Sigmoid colon (tissue), 4 donors: ENCODE results near the gene CA9.

Source experiments
- CTCF ChIP-seq, 4 experiments: fragments of 450-650 bp in 3 of 4; fragments of 200-600 bp in 1 of 4; IDR thresholded peaks; one replicate each; pipeline ENCODE4 v1.5.1; 2016 to 2019; ENCODE audit warnings: antibody characterized with exemption in 4 of 4, mild to moderate bottlenecking in 3 of 4, moderate library complexity in 2 of 4
- EP300 ChIP-seq, 4 donors: sonication (generic); formaldehyde crosslinking; IDR thresholded peaks; one replicate each; pipeline ENCODE4 v1.6.1; 2017; ENCODE audit warnings: antibody characterized with exemption in 4 of 4
- POLR2A ChIP-seq, 2 donors: fragments of 450-650 bp; IDR thresholded peaks; one replicate each; pipeline ENCODE4 v1.6.1; 2016; ENCODE audit warnings: antibody characterized with exemption in 2 of 2, mild to moderate bottlenecking in 2 of 2, moderate library complexity in 2 of 2

GRCh38 chr9:35652829-35653209 is 20.9 kb upstream of the CA9 start:
- no peak for TF ChIP-seq CTCF (IDR thresholded peaks at IDR 0.05)
- no peak for TF ChIP-seq EP300 (IDR thresholded peaks at IDR 0.05)
- TF ChIP-seq POLR2A (IDR thresholded peaks at IDR 0.05) = no peak
